ENCODE data around the gene ZFYVE9. TPM values are rescaled to one million over a fixed set of nuclear protein-coding genes. Genes with fewer than 3 reads are reported as not detected.

ZFYVE9 gene
- total and polyA plus RNA-seq, 2 of the 8 experiments (the other 6 are each of a cell fraction or from before 2014, with no cell fraction given) = 5.8 to 26.5 TPM

- Histone ChIP-seq H3K4me1 (replicated peaks in 1 of 4; ENCODE audit: control insufficient read depth in 3 of 4, insufficient read depth in 4 of 4, low read length in 3 of 4) (peaks cover 1 to 12% (median 4%) of the 10 kb centered on the region in 4 experiments; a peak in 5 of 7 replicates), H4K91ac (replicated peaks; ENCODE audit: insufficient read length, low read length) (no peak overlapping the region), H2BK5ac (ENCODE audit: low read depth, low read length) (no peak overlapping the region), H3K14ac (ENCODE audit: insufficient read length) (no peak overlapping the region), H3K27me3 (replicated peaks in 1 of 4; ENCODE audit: control insufficient read depth in 3 of 4, extremely low read depth in 1 of 4, insufficient read depth in 3 of 4, low read length in 3 of 4) (no peaks in the 10 kb centered on the region), H3K79me1 (ENCODE audit: low read depth, low read length) (no peaks in the 10 kb centered on the region), H3K36me3 (ENCODE audit: control insufficient read depth in 2 of 4, insufficient read depth in 4 of 4, low read length in 3 of 4) (peaks cover 17 to 58% (median 43%) of the 10 kb centered on the region in 4 experiments; a peak in 7 of 8 replicates), H2BK15ac (ENCODE audit: low read length) (no peak overlapping the region), H3K56ac (replicated peaks; ENCODE audit: insufficient read length, low read depth, low read length) (no peak overlapping the region), H2BK20ac (ENCODE audit: low read length) (no peak overlapping the region), H4K5ac (ENCODE audit: insufficient read length, low read depth, low read length) (no peak overlapping the region), H3K23ac (ENCODE audit: insufficient read length) (no peak overlapping the region), H3K9ac (replicated peaks in 1 of 4; ENCODE audit: extremely low read depth in 1 of 4, low read depth in 3 of 4, low read length in 3 of 4) (no peak overlapping the region), H3K4me3 (ENCODE audit: extremely low read depth in 1 of 4, insufficient read depth in 2 of 4, low read depth in 3 of 4, low read length in 4 of 4) (no peak overlapping the region), H3K27ac (ENCODE audit: low read depth, low read length) (no peak overlapping the region), H3K23me2 (ENCODE audit: low read depth, low read length) (no peaks in the 10 kb centered on the region), H2AFZ (ENCODE audit: low read length) (no peak overlapping the region), H2BK12ac (ENCODE audit: low read depth, low read length) (no peak overlapping the region), H3K79me2 (ENCODE audit: control insufficient read depth in 1 of 2, insufficient read depth in 2 of 2, low read length in 2 of 2) (no peaks in the 10 kb centered on the region), H2AK5ac (ENCODE audit: low read depth, low read length) (no peak overlapping the region), H3K4me2 (ENCODE audit: insufficient read depth in 1 of 2, low read depth in 2 of 2, low read length in 2 of 2) (no peak overlapping the region), H2BK120ac (replicated peaks; ENCODE audit: low read depth, low read length) (no peak overlapping the region), H3K9me3 (ENCODE audit: insufficient read depth in 2 of 2, low read depth in 1 of 2, low read length in 1 of 2) (no peaks in the 10 kb centered on the region), H4K8ac (ENCODE audit: extremely low read depth, insufficient read depth, low read length) (no peak overlapping the region), H4K20me1 (replicated peaks in 1 of 2; ENCODE audit: control insufficient read depth in 1 of 2, insufficient read depth in 2 of 2, low read length in 2 of 2) (no peaks in the 10 kb centered on the region), H3K4ac (replicated peaks; ENCODE audit: insufficient read length, low read depth, low read length) (no peak overlapping the region), H3K18ac (ENCODE audit: extremely low read depth, low read length) (no peak overlapping the region)
- no peak for DNase-seq (ENCODE audit: low read depth in 1 of 2, low spot score in 2 of 2)
- CTCF ChIA-PET (ENCODE audit: partially characterized antibody) = interaction anchor here (0.5 kb wide), 1 partner anchor 349 kb away, joined by 3 read pairs; no protein-coding TSS in a partner anchor
- WGBS, 2 experiments (ENCODE audit: extremely low coverage in 1 of 2, insufficient coverage in 1 of 2, insufficient read length in 1 of 2, insufficient replicate concordance in 2 of 2, low coverage in 1 of 2, low lambda C conversion rate in 2 of 2, missing lambda C conversion rate in 1 of 2) = 88% methylated on average over 7 of the region's 7 CpGs; no CpG with 5 or more reads in 1 of the 2 experiments
- POLR2A ChIA-PET (ENCODE audit: partially characterized antibody) = interaction anchor here (1.4 to 3.1 kb wide), 2 partner anchors 8 to 9 kb away, joined by 4 to 9 read pairs; no protein-coding TSS in a partner anchor
- FAIRE-seq = no peak
- TF ChIP-seq SP2 (IDR thresholded peaks at IDR 0.05; ENCODE audit: low read length) = no peak
- TF ChIP-seq ATF3 (IDR thresholded peaks at IDR 0.05; ENCODE audit: insufficient read depth, low read depth, low read length) = no peak
- TF ChIP-seq BRCA1 (IDR thresholded peaks at IDR 0.05; ENCODE audit: low read depth, low read length) = no peak
- no peak for TF ChIP-seq POLR2A (IDR thresholded peaks at IDR 0.05; ENCODE audit: control extremely low read depth in 1 of 2, low read depth in 2 of 2, low read length in 2 of 2)
- no peak for TF ChIP-seq EGR1 (IDR thresholded peaks at IDR 0.05; ENCODE audit: borderline replicate concordance, low read depth, low read length)
- no peak for TF ChIP-seq MAX (IDR thresholded peaks at IDR 0.05)
- no peak for TF ChIP-seq SIX5 (IDR thresholded peaks at IDR 0.05; ENCODE audit: low read depth, low read length)
- TF ChIP-seq TAF1 (IDR thresholded peaks at IDR 0.05; ENCODE audit: low read depth, low read length) = no peak
- TF ChIP-seq CTBP2 (IDR thresholded peaks at IDR 0.05; ENCODE audit: borderline replicate concordance, insufficient read depth, insufficient read length, low read length) = no peak
- no peak for TF ChIP-seq TEAD4 (IDR thresholded peaks at IDR 0.05; ENCODE audit: low read depth, low read length)
- TF ChIP-seq TAF7 (optimal IDR thresholded peaks at IDR 0.05; ENCODE audit: borderline replicate concordance, low read depth, low read length) = no peak
- TF ChIP-seq BCL11A (IDR thresholded peaks at IDR 0.05; ENCODE audit: low read depth in 2 of 2, low read length in 2 of 2) = no peak
Observed at GRCh38 chr1:52352690-52353089, 210.8 kb downstream of the ZFYVE9 start.

All from H1 (cell line).